SH-SY5Y (cell line): ENCODE measurements around the gene SAP30L.

Experiments
- GATA2 ChIP-seq: IDR thresholded peaks from 2 replicates; pipeline ENCODE4 v1.6.1; 2011; ENCODE audit warnings: mild to moderate bottlenecking, low read depth, low read length
- GATA3 ChIP-seq: IDR thresholded peaks from 2 replicates; pipeline ENCODE4 v1.6.1; 2011; ENCODE audit warnings: low read depth, mild to moderate bottlenecking, low read length, moderate library complexity

- TF ChIP-seq GATA2 (no peak), GATA3 (no peak)
Measured at GRCh38 chr5:154466147-154466546, 20.4 kb downstream of the SAP30L start.
